K562 (cell line): Measurements from ENCODE around the gene CFAP53. TPM values are rescaled to one million over a fixed set of nuclear protein-coding genes. Genes with fewer than 3 reads are reported as not detected.

ENCODE experiments used
- ATAC-seq: fragments of 200-7000 bp; cut with Tn5 transposase; 3 replicates; pipeline ENCODE4 v1.9.1; 2020; ENCODE audit warnings: moderate library complexity
- BruUV-seq: library from RNA; stranded (reverse); fragments of 400-500 nt; replicated peaks from 2 replicates; lab custom pipeline; 2021; lab: Mats Ljungman, UMichigan
- CTCF ChIA-PET: fragments of 300-600 bp; formaldehyde crosslinking; extraction: SDS; loops from one replicate; lab custom pipeline; 2021; ENCODE audit warnings: low intra/inter-chr PET ratio; lab: Yijun Ruan, JAX
- POLR2A ChIA-PET: fragments of 300-600, 350-650 bp; sonication (Branson Sonifier 250); formaldehyde crosslinking; extraction: SDS; loops from one replicate; lab custom pipeline; 2021; ENCODE audit warnings: antibody characterized with exemption, inconsistent platforms; lab: Yijun Ruan, JAX
- DNase-seq, 4 experiments: peaks; one replicate each; pipeline versions ENCODE4 v3.0.0 to v3.0.0-alpha.2; 2011 to 2018; ENCODE audit warnings: low spot score in 3 of 4, mixed read lengths in 3 of 4; ENCODE audit errors: extremely low read depth in 1 of 4
- FAIRE-seq: peaks from 2 replicates; lab custom pipeline; 2011; peaks lifted over from hg19 to GRCh38; lab: Jason Lieb, UNC
- H2AFZ ChIP-seq: 2 replicates; pipeline ENCODE4 v1.6.0; 2011; ENCODE audit warnings: low read depth, low read length, control low read depth, inconsistent platforms
- H3K27ac ChIP-seq: fragments of 200-600 bp; 3 replicates; pipeline ENCODE4 v1.8.0; 2011; ENCODE audit warnings: low read depth, mild to moderate bottlenecking, control low read depth, inconsistent platforms, low read length, moderate library complexity, mixed read lengths; ENCODE audit errors: extremely low read depth
- H3K27me3 ChIP-seq, 2 experiments: fragments of 300-600 bp in 1 of 2; 2 replicates in 1 of 2; 3 replicates in 1 of 2; pipeline versions ENCODE4 v1.6.0 to v1.8.0; 2011; ENCODE audit warnings: inconsistent platforms in 2 of 2, low read length in 2 of 2, mild to moderate bottlenecking in 1 of 2, mixed read lengths in 1 of 2, moderate library complexity in 1 of 2; ENCODE audit not compliant: control insufficient read depth in 2 of 2, insufficient read depth in 2 of 2
- H3K36me3 ChIP-seq: fragments of 300-600 bp; 3 replicates; pipeline ENCODE4 v1.8.0; 2011; ENCODE audit warnings: mild to moderate bottlenecking, low read length, inconsistent platforms; ENCODE audit not compliant: control insufficient read depth, insufficient read depth
- H3K4me1 ChIP-seq, 2 experiments: fragments of 200-600 bp in 1 of 2; replicated peaks in 1 of 2; 2 replicates in 1 of 2; 3 replicates in 1 of 2; pipeline versions ENCODE4 v1.5.1 to v1.8.0; 2011; ENCODE audit warnings: inconsistent platforms in 2 of 2, low read length in 2 of 2, mild to moderate bottlenecking in 1 of 2, mixed read lengths in 1 of 2, moderate library complexity in 1 of 2; ENCODE audit not compliant: control insufficient read depth in 2 of 2, insufficient read depth in 2 of 2
- H3K4me2 ChIP-seq: 2 replicates; pipeline ENCODE4 v1.6.1; 2011; ENCODE audit warnings: low read length, control low read depth, inconsistent platforms, mixed read lengths; ENCODE audit not compliant: insufficient read depth
- H3K4me3 ChIP-seq: fragments of 200-600 bp; sonication (generic), shearing (Covaris generic); 2 replicates; pipeline ENCODE4 v1.5.1; 2016; ENCODE audit warnings: control low read depth, inconsistent platforms
- H3K79me2 ChIP-seq: fragments of 200-600 bp; 3 replicates; pipeline ENCODE4 v1.8.0; 2011; ENCODE audit warnings: low read length, inconsistent platforms; ENCODE audit not compliant: control insufficient read depth, insufficient read depth
- H3K9ac ChIP-seq, 2 experiments: 2 replicates each; pipeline versions ENCODE4 v1.6.0 to v1.6.1; 2011; ENCODE audit warnings: low read depth in 2 of 2, low read length in 2 of 2, control low read depth in 1 of 2, inconsistent platforms in 1 of 2, mild to moderate bottlenecking in 1 of 2, mixed read lengths in 1 of 2; ENCODE audit not compliant: insufficient read depth in 1 of 2
- H3K9me1 ChIP-seq: one replicate; pipeline ENCODE4 v1.6.0; 2011; ENCODE audit warnings: inconsistent platforms, mild to moderate bottlenecking, low read length, moderate library complexity; ENCODE audit not compliant: control insufficient read depth, insufficient read depth
- H3K9me3 ChIP-seq: replicated peaks from 2 replicates; pipeline ENCODE4 v1.5.1; 2011; ENCODE audit warnings: low read depth, low read length, inconsistent platforms; ENCODE audit not compliant: control insufficient read depth, insufficient read depth
- H4K20me1 ChIP-seq: replicated peaks from 2 replicates; pipeline ENCODE4 v1.6.1; 2011; ENCODE audit warnings: low read length, inconsistent platforms, mixed read lengths; ENCODE audit not compliant: control insufficient read depth, insufficient read depth
- ATF7 ChIP-seq: fragments of 450-650 bp; IDR thresholded peaks from 2 replicates; pipeline ENCODE4 v1.7.1; 2014; ENCODE audit warnings: mild to moderate bottlenecking, moderate library complexity
- BCL6 ChIP-seq: fragments of 250-450 bp; sonication (Bioruptor Pico); IDR thresholded peaks from 2 replicates; pipeline ENCODE4 v1.4.0; 2020
- BRD4 ChIP-seq: fragments of 200-600 bp; sonication (generic); IDR thresholded peaks from 2 replicates; pipeline ENCODE4 v1.6.1; 2017; ENCODE audit warnings: inconsistent platforms
- CBFA2T2 ChIP-seq: fragments of 450-650 bp; conservative IDR thresholded peaks from 2 replicates; pipeline ENCODE4 v1.6.1; 2017; ENCODE audit warnings: mild to moderate bottlenecking
- MTA1 ChIP-seq: fragments of 450-650 bp; IDR thresholded peaks from 2 replicates; pipeline ENCODE4 v1.6.1; 2017; ENCODE audit warnings: borderline replicate concordance
- NR2C1 ChIP-seq, 2 experiments: fragments of 450-650 bp; IDR thresholded peaks; 2 replicates each; pipeline ENCODE4 v1.6.1; 2017; ENCODE audit warnings: mild to moderate bottlenecking in 2 of 2, antibody characterized with exemption in 1 of 2, inconsistent platforms in 1 of 2, missing compliant biosample characterization in 1 of 2, missing genetic modification characterization in 1 of 2
- SMARCB1 ChIP-seq: IDR thresholded peaks from 2 replicates; pipeline ENCODE4 v1.6.1; 2011; ENCODE audit warnings: improper control_type of control experiment, low read depth; ENCODE audit not compliant: insufficient read length
- SRF ChIP-seq, 2 experiments: fragments of 250-450, 450-650 bp in 1 of 2; sonication (Bioruptor Pico) in 1 of 2; sonication (generic) in 1 of 2; formaldehyde crosslinking; IDR thresholded peaks; 2 replicates each; pipeline versions ENCODE4 v1.5.0 to v1.5.1; 2020 to 2022; ENCODE audit warnings: mild to moderate bottlenecking in 1 of 2, missing genetic modification reagents in 1 of 2
- ZFP1 ChIP-seq: fragments of 450-650 bp; formaldehyde crosslinking; IDR thresholded peaks from 2 replicates; pipeline ENCODE4 v1.4.0; 2020; ENCODE audit warnings: mild to moderate bottlenecking, mixed read lengths
- ZNF23 ChIP-seq: fragments of 250-450 bp; sonication (Bioruptor Pico); IDR thresholded peaks from 2 replicates; pipeline ENCODE4 v1.4.0; 2020; ENCODE audit warnings: mild to moderate bottlenecking
- ZNF354B ChIP-seq: fragments of 250-450 bp; sonication (Bioruptor Pico); IDR thresholded peaks from 2 replicates; pipeline ENCODE4 v1.4.0; 2020
- ZNF766 ChIP-seq: fragments of 200-800 bp; sonication (Bioruptor generic); conservative IDR thresholded peaks from 2 replicates; pipeline ENCODE4 v1.6.1; 2016; ENCODE audit warnings: missing genetic modification characterization, missing compliant biosample characterization
- WGBS: fragments of 100-300 bp; shearing (Covaris generic); methylation state at CpG from one replicate; pipeline ENCODE4 v1.1.6; 2016; ENCODE audit warnings: low coverage, mixed read lengths; ENCODE audit not compliant: insufficient coverage; ENCODE audit errors: missing lambda C conversion rate; 5-methylcytosine and 5-hydroxymethylcytosine counted together
- in situ Hi-C: fragments of 300-500 bp; cut with MboI; formaldehyde crosslinking; loops from 4 replicates; pipeline ENCODE4 v1.15.0; 2018; ENCODE audit warnings: inconsistent platforms, mixed read lengths
- intact Hi-C: fragments of 100-400 bp; cut with micrococcal nuclease; formaldehyde crosslinking; loops from 2 replicates; pipeline ENCODE4 v1.14.2; 2022
- polyA plus RNA-seq, 8 experiments: library from polyadenylated mRNA; depleted of rRNA in 4 of 8; stranded (reverse) in 5 of 8; unstranded in 3 of 8; fragments of >200 nt; fragmentation: Nextera tagmentation in 2 of 8; fragmentation: Illumina TruSeq in 1 of 8; extraction: Ambion mirVana in 2 of 8; extraction: Trizol in 1 of 8; gene quantifications; 2 replicates each; pipeline versions ENCODE4 v1.2.1 to v1.2.3, GENCODE V29; 2011 to 2014; ENCODE audit warnings: inconsistent platforms in 1 of 8, missing spikeins in 1 of 8
- total RNA-seq, 7 experiments: library from RNA; depleted of rRNA in 6 of 7; stranded (reverse); fragments of >200 nt in 6 of 7; fragmentation: Illumina TruSeq in 2 of 7; extraction: Trizol in 2 of 7; gene quantifications; 2 replicates each; pipeline versions ENCODE4 v1.2.1 to v1.2.3, GENCODE V29; 2011 to 2021; ENCODE audit warnings: low replicate concordance in 1 of 7
- TF ChIP-seq, protein P1 (sequence below), 2 experiments: fragments of 200-800 bp in 1 of 2; sonication (Bioruptor generic) in 1 of 2; sonication (generic) in 1 of 2; formaldehyde crosslinking in 1 of 2; IDR thresholded peaks in 1 of 2; conservative IDR thresholded peaks in 1 of 2; 2 replicates each; pipeline versions ENCODE4 v1.5.0 to v1.6.1; 2016 to 2020; ENCODE audit warnings: missing compliant biosample characterization in 1 of 2, missing genetic modification characterization in 1 of 2, missing genetic modification reagents in 1 of 2
- TF ChIP-seq, protein P2 (sequence below): fragments of 450-650 bp; IDR thresholded peaks from 2 replicates; pipeline ENCODE4 v1.6.1; 2016; ENCODE audit warnings: low read depth, mild to moderate bottlenecking, moderate library complexity
- TF ChIP-seq, protein P3 (sequence below): IDR thresholded peaks from 3 replicates; pipeline ENCODE4 v1.6.1; 2011; ENCODE audit warnings: borderline replicate concordance, mild to moderate bottlenecking, moderate library complexity; ENCODE audit not compliant: insufficient read length; ENCODE audit errors: extremely low read depth
- TF ChIP-seq, protein P4 (sequence below): fragments of 250-450 bp; sonication (Bioruptor Pico); IDR thresholded peaks from 2 replicates; pipeline ENCODE4 v1.8.0; 2022; ENCODE audit warnings: moderate library complexity, mild to moderate bottlenecking, inconsistent platforms
- TF ChIP-seq, protein P5 (sequence below): fragments of 450-650 bp; formaldehyde crosslinking; conservative IDR thresholded peaks from 2 replicates; pipeline ENCODE4 v1.4.0; 2022; ENCODE audit warnings: mild to moderate bottlenecking, missing genetic modification characterization

The CFAP53 gene
- total and polyA plus RNA-seq, 9 of the 15 experiments (the other 6 are each of a cell fraction or from before 2014, with no cell fraction given) = 0.21 to 1.9 (median 1.2) TPM

DNA sequence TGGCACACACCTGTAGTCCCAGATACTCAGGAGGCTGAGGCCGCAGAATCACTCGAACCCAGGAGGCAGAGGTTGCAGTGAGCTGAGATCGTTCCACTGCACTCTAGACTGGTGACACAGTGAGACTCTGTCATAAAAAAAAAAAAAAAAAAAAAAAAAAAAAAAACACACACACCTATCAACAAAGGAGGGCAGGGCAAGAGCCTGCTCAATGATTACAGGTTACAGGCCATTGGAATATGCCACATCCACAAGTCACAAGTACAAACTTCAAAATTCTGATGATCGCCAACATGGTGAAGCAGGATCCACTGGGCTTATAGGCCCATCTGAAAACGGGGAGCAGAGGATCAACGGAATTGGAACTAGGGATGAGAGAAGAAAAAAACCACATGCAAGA, 77.6 kb downstream of the CFAP53 start:
- Histone ChIP-seq H3K27ac (no peak overlapping the region), H3K4me2 (no peak overlapping the region), H3K4me1 (no peaks in the 10 kb centered on the region), H3K27me3 (peaks cover 0 to 7% of the 10 kb centered on the region in 2 experiments; a peak in 3 of 5 replicates), H4K20me1 (no peaks in the 10 kb centered on the region), H3K4me3 (no peak overlapping the region), H2AFZ (no peak overlapping the region), H3K9ac (no peak overlapping the region), H3K36me3 (no peaks in the 10 kb centered on the region), H3K79me2 (no peaks in the 10 kb centered on the region), H3K9me1 (no peaks in the 10 kb centered on the region), H3K9me3 (no peaks in the 10 kb centered on the region)
- POLR2A ChIA-PET = interaction anchor here (0.8 kb wide), 1 partner anchor 93 kb away, joined by 4 read pairs; the partner anchor contains the start of gene MBD1
- DNase-seq (no peak), FAIRE-seq (no peak), ATAC-seq (no peak)
- 0% methylated on average over 3 of the region's 6 CpGs for WGBS
- in situ Hi-C loops = no loop called here
- intact Hi-C loops = no loop called here
- BruUV-seq = no TSS peak
- no peak for TF ChIP-seq MTA1
- TF ChIP-seq CBFA2T2 = no peak
- TF ChIP-seq ZFP1 (CRISPR knock-in tag) = no peak
- no peak for TF ChIP-seq NR2C1 (IDR thresholded peaks at IDR 0.05)
- no peak for TF ChIP-seq NR2C1 (tag; IDR thresholded peaks at IDR 0.05)
- TF ChIP-seq, protein P1, sequence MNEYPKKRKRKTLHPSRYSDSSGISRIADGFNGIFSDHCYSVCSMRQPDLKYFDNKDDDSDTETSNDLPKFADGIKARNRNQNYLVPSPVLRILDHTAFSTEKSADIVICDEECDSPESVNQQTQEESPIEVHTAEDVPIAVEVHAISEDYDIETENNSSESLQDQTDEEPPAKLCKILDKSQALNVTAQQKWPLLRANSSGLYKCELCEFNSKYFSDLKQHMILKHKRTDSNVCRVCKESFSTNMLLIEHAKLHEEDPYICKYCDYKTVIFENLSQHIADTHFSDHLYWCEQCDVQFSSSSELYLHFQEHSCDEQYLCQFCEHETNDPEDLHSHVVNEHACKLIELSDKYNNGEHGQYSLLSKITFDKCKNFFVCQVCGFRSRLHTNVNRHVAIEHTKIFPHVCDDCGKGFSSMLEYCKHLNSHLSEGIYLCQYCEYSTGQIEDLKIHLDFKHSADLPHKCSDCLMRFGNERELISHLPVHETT (CRISPR knock-in tag; conservative IDR thresholded peaks at IDR 0.05 in 1 of 2, IDR thresholded peaks at IDR 0.05 in 1 of 2) = no peak
- TF ChIP-seq, protein P2, sequence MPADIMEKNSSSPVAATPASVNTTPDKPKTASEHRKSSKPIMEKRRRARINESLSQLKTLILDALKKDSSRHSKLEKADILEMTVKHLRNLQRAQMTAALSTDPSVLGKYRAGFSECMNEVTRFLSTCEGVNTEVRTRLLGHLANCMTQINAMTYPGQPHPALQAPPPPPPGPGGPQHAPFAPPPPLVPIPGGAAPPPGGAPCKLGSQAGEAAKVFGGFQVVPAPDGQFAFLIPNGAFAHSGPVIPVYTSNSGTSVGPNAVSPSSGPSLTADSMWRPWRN = no peak
- TF ChIP-seq ZNF354B (CRISPR knock-in tag) = no peak
- no peak for TF ChIP-seq SRF (CRISPR knock-in tag; IDR thresholded peaks at IDR 0.05)
- TF ChIP-seq, protein P3, sequence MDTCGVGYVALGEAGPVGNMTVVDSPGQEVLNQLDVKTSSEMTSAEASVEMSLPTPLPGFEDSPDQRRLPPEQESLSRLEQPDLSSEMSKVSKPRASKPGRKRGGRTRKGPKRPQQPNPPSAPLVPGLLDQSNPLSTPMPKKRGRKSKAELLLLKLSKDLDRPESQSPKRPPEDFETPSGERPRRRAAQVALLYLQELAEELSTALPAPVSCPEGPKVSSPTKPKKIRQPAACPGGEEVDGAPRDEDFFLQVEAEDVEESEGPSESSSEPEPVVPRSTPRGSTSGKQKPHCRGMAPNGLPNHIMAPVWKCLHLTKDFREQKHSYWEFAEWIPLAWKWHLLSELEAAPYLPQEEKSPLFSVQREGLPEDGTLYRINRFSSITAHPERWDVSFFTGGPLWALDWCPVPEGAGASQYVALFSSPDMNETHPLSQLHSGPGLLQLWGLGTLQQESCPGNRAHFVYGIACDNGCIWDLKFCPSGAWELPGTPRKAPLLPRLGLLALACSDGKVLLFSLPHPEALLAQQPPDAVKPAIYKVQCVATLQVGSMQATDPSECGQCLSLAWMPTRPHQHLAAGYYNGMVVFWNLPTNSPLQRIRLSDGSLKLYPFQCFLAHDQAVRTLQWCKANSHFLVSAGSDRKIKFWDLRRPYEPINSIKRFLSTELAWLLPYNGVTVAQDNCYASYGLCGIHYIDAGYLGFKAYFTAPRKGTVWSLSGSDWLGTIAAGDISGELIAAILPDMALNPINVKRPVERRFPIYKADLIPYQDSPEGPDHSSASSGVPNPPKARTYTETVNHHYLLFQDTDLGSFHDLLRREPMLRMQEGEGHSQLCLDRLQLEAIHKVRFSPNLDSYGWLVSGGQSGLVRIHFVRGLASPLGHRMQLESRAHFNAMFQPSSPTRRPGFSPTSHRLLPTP = no peak
- no peak for TF ChIP-seq ZNF766 (CRISPR knock-in tag)
- TF ChIP-seq, protein P4, sequence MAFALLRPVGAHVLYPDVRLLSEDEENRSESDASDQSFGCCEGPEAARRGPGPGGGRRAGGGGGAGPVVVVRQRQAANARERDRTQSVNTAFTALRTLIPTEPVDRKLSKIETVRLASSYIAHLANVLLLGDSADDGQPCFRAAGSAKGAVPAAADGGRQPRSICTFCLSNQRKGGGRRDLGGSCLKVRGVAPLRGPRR = no peak
- no peak for TF ChIP-seq ZNF23
- no peak for TF ChIP-seq SMARCB1
- no peak for TF ChIP-seq ATF7
- no peak for TF ChIP-seq BRD4
- TF ChIP-seq, protein P5, sequence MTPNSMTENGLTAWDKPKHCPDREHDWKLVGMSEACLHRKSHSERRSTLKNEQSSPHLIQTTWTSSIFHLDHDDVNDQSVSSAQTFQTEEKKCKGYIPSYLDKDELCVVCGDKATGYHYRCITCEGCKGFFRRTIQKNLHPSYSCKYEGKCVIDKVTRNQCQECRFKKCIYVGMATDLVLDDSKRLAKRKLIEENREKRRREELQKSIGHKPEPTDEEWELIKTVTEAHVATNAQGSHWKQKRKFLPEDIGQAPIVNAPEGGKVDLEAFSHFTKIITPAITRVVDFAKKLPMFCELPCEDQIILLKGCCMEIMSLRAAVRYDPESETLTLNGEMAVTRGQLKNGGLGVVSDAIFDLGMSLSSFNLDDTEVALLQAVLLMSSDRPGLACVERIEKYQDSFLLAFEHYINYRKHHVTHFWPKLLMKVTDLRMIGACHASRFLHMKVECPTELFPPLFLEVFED (CRISPR knock-in tag) = no peak
- no peak for TF ChIP-seq BCL6 (CRISPR knock-in tag)
- CTCF ChIA-PET = no interaction called here
